NCI-H2171 treated with DMSO at 0.1 percent for 48 hours (cell line): ENCODE measurements around the gene CACNB4.
"Not testable (repeated sequence)": the region's sequence is repeated elsewhere in the genome, so short reads cannot be mapped to it uniquely, and the experiment has no call there.

Experiments used
- DNase-seq: peaks from one replicate; lab custom pipeline; 2025; lab: John Stamatoyannopoulos, UW

CACNB4 gene

DNA sequence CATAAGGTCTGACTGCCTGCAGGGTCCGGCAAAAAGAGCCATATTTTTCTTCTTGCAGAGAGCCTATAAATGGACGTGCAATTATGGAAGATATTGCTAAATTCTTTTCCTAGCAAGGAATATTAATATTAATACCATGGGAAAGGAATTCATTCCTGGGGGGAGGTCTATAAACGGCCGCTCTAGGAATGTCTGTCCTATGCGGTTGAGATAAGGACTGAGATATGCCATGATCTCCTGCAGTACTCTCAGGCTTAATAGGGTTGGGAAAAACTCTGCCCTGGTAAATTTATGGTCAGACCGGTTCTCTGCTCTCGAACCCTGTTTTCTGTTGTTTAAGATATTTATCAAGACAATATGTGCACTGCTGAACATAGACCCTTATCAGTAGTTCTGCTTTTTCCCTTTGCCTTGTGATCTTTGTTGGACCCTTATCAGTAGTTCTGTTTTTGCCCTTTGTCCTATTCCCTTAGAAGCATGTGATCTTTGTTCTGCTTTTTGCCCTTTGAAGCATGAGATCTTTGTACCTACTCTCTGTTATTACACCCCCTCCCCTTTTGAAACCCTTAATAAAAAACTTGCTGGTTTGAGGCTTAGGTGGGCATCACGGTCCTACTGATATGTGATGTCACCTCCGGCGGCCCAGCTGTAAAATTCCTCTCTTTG is 156.2 kb downstream of the CACNB4 start:
- not testable (repeated sequence) for DNase-seq

DNA sequence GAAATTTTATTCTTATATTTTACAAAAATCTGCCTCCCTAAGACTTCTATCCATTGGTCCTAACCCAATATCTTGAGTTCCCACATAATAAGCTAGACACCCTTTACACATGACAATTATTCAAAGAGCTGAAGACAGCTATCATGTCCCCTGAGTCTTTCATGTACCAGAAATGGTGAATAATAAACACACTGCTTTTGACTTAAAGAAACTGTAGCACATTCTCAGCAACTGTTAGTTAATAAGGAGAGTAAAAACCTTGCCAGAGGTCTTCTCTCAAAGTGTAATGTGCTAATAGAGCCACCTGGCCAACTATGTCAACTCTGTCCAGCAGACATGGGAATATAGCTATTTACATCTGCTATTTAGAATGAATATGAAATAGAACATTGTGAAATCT is 160.9 kb downstream of the CACNB4 start:
- no peak for DNase-seq

GRCh38 chr2:151936626-151937025 is 162.2 kb downstream of the CACNB4 start:
- no peak for DNase-seq

- no peak for DNase-seq
Measured at GRCh38 chr2:151933266-151933804, 165.5 kb downstream of the CACNB4 start.

- DNase-seq: no peak
Measured at GRCh38 chr2:151931756-151932155, 167.1 kb downstream of the CACNB4 start.

- DNase-seq: no peak
Measured at GRCh38 chr2:151931030-151931611, 167.7 kb downstream of the CACNB4 start.

- DNase-seq: no peak
Measured at GRCh38 chr2:151930042-151930441, 168.8 kb downstream of the CACNB4 start.

DNA sequence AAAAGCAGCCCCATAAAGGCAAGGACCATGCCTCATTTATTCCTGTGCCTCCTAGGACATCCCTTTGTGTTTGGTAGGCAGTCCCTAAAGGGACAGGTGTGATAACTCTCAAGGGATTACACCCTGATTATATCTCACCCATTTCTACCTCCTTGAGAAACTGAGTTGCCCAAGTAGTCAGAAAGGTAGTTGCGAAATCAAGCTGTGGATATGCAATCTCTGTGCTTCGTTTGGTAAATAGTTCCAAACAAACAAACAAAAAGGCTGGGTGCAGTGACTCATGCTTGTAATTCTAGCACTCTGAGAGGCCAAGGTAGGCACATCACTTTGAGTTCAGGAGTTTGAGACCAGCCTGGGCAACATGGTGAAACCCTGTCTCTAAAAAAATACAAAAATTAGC is 170.5 kb downstream of the CACNB4 start:
- peak; percentile 37 for DNase-seq

DNA sequence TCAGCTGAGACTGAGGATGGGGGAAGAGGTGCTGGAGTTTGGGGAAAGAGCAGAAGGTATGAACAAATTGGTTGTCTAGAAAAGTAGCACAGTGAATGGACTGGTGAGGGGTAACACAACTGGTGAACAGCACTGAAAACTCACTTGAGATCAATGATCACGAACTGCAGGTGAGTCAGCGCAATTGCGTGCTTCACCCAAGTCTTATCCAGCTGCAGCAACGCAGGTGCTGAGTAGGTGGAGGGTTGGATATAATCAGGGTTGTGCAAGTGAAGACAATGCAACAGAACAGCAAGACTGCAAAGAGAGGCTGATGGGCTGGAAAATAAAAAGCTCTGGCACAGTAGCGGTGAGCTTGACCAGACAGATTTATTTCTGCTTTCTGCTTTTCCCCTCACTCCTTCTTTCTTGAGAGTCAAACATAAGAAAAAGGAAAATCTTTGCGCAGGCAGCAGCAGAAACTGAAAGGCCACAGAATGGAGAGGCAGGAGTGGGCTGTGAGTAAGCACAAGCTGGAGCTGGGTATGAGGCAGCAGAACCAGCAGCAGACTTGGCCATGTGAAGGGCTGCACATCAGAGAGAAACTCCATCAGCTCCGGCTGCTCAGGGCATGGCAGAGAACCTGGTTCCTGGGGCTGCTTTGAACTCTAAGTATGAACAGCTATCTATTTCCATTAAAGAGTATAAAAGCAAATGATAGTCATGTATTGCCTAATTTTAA is 171.2 kb downstream of the CACNB4 start:
- DNase-seq: no peak

- DNase-seq: peak; percentile 59
Measured at GRCh38 chr2:151922845-151923666, 175.8 kb downstream of the CACNB4 start.

DNA sequence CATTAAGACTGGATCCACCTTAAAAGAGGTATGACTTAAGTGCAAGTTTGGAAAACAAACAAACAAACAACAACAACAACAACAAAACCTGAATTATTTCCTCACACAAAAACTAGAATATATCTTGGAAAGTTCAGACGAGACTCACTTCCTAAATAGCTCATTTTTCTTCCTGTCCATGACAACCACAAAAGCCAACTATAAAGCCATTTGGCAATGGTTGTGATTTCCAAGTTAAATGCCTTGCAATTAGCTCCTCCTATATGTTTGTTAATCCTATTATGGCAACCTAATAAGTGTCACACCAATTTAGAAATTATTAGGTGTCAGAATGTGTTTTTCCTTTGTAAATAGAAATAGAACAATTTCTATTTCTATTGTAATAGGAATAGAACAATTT is 179.1 kb downstream of the CACNB4 start:
- no peak for DNase-seq

GRCh38 chr2:151918308-151918707 is 180.5 kb downstream of the CACNB4 start:
- DNase-seq: no peak

DNA sequence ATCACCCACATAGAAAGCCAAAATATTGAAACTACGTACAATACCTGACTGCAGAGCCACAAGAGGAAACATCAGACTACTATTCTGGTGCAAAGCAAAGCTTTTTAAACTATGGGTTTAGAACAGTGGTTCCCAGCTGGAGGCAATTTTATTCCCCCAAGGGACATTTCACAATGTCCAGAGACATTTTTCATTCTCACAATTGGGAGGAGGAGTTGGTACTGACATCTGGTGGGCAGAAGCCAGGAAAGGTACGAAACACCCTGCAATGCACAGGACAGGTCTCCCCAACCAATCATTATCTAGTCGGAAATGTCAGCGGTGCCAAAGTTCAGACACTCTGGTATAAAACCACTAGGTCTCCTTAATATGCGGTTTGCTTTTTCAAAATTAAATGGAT is 182.2 kb downstream of the CACNB4 start:
- DNase-seq: peak; percentile 25

- not testable (repeated sequence) for DNase-seq
Measured at GRCh38 chr2:151915629-151916025, 183.2 kb downstream of the CACNB4 start.

DNA sequence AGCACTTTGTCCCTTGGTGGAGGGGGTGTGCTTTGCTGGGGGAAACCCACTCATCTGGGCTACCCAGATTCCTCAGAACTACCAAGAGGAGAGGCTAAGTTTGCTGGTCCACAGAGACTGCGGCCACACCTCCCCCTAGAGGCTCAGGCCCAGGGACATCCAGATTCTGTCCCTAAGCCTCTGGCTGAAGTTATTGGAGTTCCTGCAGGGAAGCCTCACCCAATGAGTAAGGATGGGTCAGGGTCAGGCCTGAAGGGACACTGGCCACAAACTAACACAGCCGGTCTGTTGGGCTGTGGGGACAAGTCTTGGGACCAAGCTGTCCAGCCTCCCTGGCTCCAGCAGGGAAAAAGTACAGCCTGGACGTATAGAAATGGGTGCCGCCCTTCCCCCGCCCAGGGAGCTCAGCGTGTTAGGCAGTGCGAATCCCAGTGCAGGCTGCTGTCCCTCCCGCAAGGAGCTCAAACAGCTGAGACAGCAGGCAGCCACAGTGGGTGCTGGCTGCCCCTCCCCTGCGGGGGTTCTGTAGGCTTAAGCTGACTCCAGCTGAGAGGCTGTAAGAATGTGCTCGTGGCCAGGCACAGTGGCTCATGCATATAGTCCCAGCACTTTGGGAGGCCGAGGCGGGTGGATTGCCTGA is 183.7 kb downstream of the CACNB4 start:
- no peak for DNase-seq

GRCh38 chr2:151908204-151908882 is 190.5 kb downstream of the CACNB4 start:
- DNase-seq: no peak

- DNase-seq: no peak
Measured at GRCh38 chr2:151907286-151908203, 191.3 kb downstream of the CACNB4 start.

GRCh38 chr2:151906633-151906998 is 192.2 kb downstream of the CACNB4 start:
- DNase-seq: no peak

- no peak for DNase-seq
Measured at GRCh38 chr2:151905963-151906632, 192.7 kb downstream of the CACNB4 start.
